Measurements from ENCODE around the gene R3HDM4.

The R3HDM4 gene

DNA sequence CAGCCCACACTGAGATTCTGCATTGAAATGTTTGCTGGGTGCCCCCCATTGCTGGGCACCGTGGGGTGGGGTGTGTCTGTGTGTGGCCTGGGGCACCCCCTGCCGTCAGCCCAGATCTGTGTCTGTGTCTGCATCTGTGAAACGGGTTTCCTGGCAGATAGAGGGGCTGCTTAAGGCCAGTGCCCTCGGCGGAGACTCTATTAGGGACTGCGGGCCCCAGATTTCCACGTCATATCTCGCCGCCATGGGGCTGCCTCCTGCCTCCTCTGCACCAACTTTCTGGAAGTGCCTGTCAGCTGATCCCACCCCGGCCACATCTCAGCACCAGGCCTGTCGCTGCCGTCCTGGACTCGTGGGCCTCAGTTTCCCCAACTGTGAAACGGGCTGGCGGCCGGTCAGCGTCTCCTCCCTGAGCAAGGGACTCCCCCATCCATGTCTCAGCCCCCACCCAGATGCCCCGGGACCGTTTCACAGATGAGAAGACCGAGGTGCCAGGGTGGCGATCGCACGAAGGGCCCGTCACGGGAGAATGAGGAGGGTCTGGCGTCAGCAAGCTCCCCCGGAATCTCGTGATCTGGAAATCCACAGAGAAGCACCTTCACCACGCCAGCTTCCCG is 34.2 kb upstream of the R3HDM4 start:
- DNase-seq = no peak

DNA sequence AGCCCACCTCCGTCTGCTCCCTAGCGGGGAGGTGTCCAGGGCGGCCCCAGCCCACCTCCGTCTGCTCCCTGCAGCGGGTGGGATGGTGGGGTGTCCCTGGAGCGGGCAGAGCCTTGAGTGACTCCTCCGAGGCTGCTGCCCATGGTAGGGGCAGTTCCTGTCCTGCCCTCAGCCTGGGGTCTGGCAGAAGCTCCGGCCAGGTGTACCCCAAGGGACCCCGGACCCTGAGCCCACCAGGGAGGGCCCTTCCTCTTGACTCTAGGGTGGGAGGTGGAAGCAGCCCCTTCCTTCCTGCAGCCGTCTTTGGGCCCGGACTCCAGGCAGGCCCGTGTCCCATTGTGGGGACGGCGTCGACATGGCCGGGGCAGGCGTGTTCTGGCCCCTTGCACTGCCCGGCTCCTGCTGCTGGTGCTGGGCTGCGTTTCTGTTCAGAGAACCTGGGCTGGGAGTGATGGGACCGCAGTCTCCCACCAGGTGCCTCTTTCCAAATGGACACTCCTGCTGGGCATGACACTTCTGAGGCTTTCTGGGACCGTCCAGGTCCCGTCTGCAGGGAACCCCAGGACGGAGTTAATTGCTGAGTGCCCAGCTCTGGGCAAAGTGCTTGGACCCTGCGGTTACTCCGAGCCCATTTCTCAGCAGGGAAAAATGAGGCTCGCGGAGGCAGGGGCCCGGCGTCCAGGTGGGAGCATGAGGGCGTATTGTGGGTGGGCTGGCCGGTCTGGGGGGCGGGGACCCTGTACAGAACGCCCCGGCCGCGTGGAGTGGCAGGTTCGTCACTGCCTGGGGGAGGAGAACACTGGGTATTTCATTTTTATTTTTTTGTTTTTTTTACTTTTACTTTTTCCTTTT is 32.6 kb upstream of the R3HDM4 start:
- no peak for DNase-seq

- DNase-seq = no peak
Observed at GRCh38 chr19:944663-945241, 31.7 kb upstream of the R3HDM4 start.

DNA sequence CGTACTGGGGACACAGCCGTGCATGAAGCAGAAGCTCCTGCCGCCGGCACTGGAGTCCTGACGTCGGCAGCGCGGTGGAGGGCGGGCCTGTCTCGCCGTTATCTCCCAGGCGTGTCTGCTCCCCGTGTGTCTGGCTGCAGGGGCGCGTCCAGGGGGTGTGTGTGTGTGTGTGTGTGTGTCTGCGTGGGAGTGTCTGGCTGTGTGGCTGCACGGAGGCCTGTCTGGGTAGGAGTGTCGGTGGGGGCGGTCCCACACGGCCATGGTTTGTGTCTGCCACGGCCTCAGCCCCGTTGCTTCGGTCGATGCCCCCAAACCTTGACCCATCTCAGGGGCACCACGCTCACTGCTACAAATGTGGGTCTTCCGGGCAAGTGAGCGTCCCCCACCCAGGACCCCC is 31.1 kb upstream of the R3HDM4 start:
- peak; percentile 39 for DNase-seq

- DNase-seq = no peak
Observed at GRCh38 chr19:943551-944170, 30.6 kb upstream of the R3HDM4 start.

DNA sequence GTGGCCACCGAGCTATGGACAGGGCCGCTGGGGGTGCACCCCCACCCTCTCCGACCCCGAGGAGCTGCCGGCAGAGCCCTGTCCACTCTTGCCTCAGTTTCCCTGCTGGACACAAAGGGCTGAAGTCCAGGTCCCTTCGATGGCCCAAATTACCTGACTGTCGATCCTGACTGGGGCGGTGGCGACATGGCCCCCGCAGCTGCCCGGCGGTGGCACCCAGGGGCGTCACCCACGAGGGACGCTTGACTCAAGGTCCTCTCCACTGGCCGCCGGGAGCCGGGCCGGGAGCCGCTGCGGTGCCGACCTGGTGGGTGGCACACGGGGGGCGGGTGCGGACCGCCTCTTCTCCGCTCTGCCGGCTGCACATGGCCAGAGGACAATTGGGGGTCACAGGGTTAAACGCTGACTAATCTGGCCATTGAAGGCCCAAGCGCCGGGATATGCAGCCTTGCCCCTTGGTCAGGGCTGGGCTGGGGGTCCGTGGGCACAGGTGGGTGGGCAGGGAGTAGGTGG is 29.2 kb upstream of the R3HDM4 start:
- DNase-seq = no peak

DNA sequence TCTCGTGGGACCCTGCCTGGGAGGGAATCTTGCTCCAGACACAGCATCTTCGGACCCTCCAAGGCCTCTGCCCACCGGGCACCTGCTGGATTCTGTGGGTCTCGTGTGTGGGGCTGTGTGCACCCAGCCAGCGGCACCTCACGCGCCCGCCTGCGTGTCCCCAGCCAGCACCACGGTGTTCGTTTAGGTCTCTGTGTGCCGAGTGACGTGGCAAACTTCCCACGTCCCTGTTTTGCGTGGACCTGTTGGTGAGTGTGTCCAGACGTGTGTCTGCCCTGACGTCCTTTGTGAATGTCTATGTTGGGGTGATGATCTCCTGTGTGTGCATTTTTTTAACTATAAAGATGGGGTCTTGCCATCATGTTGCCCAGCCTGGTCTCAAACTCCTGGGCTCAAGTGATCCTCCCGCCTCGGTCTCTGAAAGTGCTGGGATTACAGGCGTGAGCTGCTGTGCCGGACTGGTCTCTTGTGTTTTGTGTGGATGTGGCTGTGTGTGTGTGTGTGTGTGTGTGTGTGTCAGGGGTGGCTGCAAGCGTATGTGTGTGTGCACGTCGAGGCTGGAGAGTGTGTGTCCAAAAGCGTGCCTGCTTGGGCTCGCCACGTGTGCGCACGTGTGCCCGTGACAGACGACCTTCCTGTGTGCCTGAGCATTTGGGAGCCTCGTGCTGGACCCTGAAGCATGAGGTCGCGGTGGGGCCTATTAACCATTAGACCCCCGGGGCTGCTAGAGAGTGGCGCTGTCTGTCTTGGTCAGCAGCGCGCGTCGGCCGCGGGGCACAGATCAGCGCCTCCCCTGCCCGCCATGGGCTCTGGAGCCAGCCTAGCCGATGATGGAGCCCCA is 28.5 kb upstream of the R3HDM4 start:
- DNase-seq = no peak

- no peak for DNase-seq
Observed at GRCh38 chr19:940591-941291, 27.7 kb upstream of the R3HDM4 start.

- DNase-seq = no peak
Observed at GRCh38 chr19:939922-940321, 26.9 kb upstream of the R3HDM4 start.

GRCh38 chr19:939439-939838 is 26.4 kb upstream of the R3HDM4 start:
- DNase-seq = no peak

GRCh38 chr19:938233-938923 is 25.4 kb upstream of the R3HDM4 start:
- no peak for DNase-seq

DNA sequence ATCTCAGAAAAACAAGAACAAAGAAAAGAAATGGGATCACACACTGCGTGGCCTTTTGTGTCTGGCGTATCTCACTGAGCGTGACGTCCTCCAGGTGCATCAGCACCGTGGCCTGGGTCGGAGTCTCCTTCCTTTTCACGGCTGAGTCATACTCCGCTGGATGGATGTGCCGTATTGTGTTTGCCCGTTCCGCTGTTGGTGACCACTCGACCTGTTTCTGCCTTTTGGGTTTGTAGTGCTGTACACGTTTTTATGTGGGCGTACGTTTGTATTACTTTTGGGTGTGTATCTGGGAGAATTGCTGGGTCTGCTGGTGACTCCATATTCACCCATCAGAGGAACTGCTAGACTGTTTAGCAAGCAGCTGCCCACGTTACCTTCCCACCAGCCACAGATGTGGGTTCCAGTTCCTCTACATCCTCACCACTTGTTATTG is 24.3 kb upstream of the R3HDM4 start:
- no peak for DNase-seq

GRCh38 chr19:936175-936546 is 23.1 kb upstream of the R3HDM4 start:
- DNase-seq = no peak

DNA sequence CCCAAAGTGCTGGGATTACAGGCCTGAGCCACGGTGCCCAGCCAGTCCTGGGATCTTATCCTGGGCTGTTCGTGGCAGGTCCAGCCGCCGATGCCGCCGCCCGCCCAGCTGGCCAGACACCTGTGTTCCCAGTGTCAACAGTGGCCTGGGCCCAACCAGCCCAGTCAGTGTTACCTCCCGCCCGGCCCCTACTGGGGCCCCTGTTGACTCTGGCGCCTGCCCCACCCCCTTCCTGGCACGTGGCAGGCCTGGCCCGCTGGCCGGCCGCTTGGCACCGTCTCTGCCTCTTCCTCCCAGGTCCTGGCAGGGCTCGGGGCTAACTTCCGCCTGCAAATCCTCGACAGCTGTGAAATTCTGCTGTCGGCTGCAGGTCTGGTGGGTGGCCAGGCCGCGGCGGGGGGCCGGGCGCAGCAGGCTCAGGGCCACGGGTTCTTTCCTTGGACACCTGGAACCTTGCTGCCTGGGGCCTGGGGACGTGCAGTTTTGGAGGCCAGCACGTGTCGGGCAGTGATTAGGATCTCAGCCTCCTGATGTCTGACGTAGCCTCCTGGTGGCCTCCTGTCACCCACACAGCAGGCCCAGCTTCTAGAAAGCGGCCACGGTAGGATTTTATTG is 22.0 kb upstream of the R3HDM4 start:
- peak; percentile 31 for DNase-seq

DNA sequence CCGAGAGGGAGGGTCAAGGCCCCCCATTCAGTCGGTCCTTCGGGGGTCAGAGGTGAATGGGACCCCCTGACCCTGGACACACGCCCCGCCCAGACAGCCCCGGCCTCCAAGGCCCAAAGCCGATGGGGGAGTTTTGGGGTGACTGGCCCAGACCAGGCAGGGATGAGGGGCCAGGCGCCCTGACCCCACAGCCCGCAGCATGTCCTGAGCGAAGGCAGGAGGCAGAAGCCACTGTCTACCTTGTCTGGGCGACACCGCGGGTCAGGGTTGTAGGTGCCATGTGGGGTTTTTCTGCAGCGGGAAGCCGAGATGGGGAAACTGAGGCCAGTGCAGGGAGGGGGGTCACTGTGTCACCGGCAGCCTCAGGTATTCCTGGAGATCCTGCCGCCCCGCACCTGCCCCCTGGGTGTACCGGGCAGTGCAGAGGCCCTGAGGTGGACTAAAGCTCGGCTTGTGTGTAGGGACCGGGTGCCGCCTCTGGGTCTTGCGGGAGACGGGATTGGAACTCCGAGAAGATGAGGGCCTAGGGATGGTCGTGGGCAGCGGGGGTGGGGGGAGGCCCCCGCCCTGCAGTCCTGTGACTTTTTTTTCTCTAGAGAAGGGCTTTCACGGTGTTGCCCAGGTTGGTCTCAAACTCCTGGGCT is 21.3 kb upstream of the R3HDM4 start:
- no peak for DNase-seq

DNA sequence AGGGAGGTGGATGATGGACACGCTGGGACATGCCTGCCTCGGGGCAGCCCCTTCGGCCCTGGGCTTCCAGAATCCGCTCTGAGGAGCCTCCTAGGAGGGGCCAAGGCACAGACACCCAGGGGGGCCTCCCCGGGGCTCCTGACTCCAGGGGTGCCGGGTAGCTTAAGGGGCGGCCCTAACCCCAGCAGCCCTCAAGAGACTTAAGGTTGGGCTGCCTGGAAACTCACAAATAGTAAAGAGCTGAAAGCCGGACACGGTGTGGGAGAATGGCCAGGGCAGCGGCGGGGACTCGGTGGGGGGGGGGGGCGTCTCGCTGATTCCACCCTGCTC is 20.5 kb upstream of the R3HDM4 start:
- DNase-seq = no peak

- DNase-seq = peak; percentile 79
Observed at GRCh38 chr19:932648-933552, 19.9 kb upstream of the R3HDM4 start.

DNA sequence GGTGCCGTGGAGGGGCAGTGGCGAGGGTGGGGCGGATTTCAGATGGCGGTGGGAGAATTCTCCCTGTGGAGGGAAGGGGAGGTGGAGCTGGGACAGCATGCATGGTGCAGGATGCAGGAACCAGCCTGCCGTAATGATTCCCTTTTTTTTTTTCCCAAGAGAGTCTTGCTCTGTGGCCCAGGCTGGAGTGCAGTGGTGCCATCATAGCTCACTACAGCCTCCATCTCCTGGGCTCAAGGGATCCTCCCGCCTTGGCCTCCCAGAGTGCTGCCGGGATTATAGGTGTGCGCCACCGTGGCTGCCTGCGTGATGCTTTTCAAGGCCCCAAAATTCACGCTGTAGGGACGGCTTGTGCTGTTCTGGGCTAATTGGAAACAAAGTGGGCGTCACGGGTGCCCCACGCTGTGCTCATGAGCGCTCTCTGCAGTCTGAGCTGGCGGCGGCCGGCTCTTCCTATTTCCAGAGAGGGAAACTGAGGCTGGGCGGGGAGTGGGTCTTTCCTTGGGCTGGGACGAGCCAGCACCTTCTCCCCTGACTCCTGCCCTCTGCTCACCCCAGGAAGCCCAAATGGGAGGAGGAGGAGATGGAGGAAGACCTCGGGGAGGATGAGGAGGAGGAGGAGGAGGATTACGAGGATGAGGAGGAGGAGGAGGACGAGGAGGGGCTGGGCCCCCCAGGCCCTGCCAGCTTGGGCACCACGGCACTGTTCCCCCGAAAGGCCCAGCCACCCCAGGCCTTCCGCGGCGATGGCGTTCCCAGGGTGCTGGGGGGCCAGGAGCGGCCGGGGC is 19.0 kb upstream of the R3HDM4 start:
- DNase-seq = no peak
